ENCODE measurements around the gene CYSTM1. TPM values are rescaled to one million over a fixed set of nuclear protein-coding genes. Genes with fewer than 3 reads are reported as not detected.

Gene CYSTM1
- total RNA-seq, 1 donor from 2014 or later: 24.9 TPM

DNA sequence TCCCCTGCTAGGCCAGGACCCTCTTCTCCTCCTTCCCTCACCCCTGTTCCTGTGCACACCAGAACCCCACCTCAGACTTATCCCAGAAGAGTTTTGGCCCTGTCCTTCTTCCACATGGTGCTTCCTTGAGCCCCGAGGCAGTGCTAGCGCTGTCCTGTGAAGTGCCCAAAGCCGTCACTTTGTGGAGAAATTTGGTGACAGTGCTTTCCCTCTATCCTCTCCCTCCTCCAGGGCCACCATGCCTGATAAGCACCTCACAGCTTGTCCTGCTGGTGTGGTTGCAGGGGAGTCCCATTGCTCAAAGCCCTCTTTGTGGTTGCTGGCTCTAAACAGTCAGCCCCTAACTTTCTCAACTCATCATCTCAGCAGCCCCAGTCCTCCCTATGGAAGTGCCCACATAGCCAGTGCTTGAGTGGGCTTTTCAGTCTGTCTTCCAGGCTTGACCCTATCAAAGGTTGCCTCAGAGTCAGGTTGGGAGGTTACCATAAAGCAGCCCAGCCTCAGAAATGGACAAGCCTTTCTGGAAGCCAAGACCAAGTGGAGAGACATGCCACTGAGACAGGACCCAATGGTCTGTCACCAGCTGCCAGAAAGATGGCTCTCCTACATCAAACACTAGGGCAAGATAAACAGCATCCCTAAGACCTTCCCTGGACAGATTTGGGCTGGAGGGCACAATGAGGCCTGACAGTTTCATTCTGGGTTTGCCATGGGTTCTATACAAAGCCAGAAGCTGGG lies 31.3 kb upstream of the CYSTM1 start:
- DNase-seq (ENCODE audit: low spot score): no peak
- Mint-ChIP-seq H3K27ac (ENCODE audit: unreplicated experiment) (no peak overlapping the region), H3K36me3 (ENCODE audit: low read depth) (no peaks in the 10 kb centered on the region), H3K4me1 (ENCODE audit: low read depth) (peaks cover 16% of the 10 kb centered on the region), H3K9me3 (ENCODE audit: low read depth) (peaks cover 3% of the 10 kb centered on the region), H3K4me3 (ENCODE audit: unreplicated experiment) (no peak overlapping the region), H3K27me3 (ENCODE audit: low read depth) (peaks cover 17% of the 10 kb centered on the region)
- TF ChIP-seq, protein P1, sequence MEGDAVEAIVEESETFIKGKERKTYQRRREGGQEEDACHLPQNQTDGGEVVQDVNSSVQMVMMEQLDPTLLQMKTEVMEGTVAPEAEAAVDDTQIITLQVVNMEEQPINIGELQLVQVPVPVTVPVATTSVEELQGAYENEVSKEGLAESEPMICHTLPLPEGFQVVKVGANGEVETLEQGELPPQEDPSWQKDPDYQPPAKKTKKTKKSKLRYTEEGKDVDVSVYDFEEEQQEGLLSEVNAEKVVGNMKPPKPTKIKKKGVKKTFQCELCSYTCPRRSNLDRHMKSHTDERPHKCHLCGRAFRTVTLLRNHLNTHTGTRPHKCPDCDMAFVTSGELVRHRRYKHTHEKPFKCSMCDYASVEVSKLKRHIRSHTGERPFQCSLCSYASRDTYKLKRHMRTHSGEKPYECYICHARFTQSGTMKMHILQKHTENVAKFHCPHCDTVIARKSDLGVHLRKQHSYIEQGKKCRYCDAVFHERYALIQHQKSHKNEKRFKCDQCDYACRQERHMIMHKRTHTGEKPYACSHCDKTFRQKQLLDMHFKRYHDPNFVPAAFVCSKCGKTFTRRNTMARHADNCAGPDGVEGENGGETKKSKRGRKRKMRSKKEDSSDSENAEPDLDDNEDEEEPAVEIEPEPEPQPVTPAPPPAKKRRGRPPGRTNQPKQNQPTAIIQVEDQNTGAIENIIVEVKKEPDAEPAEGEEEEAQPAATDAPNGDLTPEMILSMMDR (IDR thresholded peaks at IDR 0.05): no peak

DNA sequence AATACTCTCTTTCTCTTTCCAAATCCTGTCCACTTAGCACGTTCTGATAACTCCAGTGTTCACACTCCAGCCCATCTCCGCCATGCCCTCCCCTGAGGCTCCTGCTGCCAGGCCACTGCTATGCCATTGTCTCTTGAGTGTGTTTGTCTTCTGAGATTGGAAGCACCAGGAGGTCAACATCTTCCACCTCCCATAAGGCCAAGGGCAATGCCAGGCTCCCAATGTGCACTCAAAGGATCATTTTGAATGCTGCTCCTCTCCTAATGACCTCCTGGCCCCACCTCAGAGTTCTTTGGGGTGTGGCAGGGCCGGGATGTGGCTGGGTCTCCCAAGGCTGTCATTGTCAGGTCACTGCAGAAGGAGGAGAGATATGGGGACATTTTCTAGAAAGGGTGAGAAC lies 29.7 kb upstream of the CYSTM1 start:
- Mint-ChIP-seq H3K9me3 (ENCODE audit: low read depth) (no peaks in the 10 kb centered on the region), H3K36me3 (ENCODE audit: low read depth) (no peaks in the 10 kb centered on the region), H3K27me3 (ENCODE audit: low read depth) (peaks cover 17% of the 10 kb centered on the region), H3K4me1 (ENCODE audit: low read depth) (peaks cover 16% of the 10 kb centered on the region), H3K27ac (ENCODE audit: unreplicated experiment) (no peak overlapping the region), H3K4me3 (ENCODE audit: unreplicated experiment) (no peak overlapping the region)
- TF ChIP-seq, protein P1 (IDR thresholded peaks at IDR 0.05): no peak
- DNase-seq (ENCODE audit: low spot score): no peak

DNA sequence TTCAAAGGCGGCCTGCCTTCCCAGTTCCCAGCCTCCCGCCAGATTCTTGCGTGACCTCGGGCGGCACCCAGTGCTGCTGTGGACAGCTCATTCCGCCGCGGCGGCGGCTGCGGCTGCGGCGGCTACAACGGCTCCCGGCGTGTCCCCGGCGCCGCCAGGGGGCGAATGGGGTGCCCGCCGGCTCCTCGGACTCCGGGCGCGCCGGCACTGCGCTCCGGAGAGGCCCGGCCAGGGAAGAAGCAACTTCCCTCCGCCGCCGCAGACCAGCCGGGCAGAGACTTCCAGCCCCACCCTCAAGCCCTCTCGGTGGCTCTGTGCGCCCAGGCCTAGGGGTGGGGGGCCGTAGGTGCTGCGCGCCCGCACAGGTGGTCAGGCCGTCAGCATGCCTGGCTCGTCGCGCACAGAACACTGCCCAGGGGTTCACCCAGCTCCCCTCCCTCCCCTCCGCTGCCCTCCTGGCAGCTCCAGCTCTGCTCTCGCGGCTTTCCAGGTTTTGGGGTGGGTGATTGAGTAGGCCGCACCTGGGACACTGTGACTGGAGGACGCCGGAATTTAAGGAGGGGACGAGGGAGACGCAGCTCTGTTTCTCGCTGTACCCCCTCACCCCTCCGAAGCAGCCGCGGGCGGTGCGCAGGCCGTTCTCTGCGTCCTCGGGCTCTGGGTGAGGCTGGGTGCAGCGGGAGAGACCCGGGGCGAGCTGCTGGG lies 29.0 kb upstream of the CYSTM1 start:
- H3K27ac Mint-ChIP-seq (ENCODE audit: unreplicated experiment): no peak overlapping the region
- H3K4me3 Mint-ChIP-seq (ENCODE audit: unreplicated experiment): peak overlapping the region; percentile 58
- DNase-seq (ENCODE audit: low spot score): no peak
- H3K9me3 Mint-ChIP-seq (ENCODE audit: low read depth): no peaks in the 10 kb centered on the region
- peaks cover 17% of the 10 kb centered on the region for H3K27me3 Mint-ChIP-seq (ENCODE audit: low read depth)
- H3K36me3 Mint-ChIP-seq (ENCODE audit: low read depth): no peaks in the 10 kb centered on the region
- TF ChIP-seq, protein P1 (IDR thresholded peaks at IDR 0.05): peak; percentile 85
- peaks cover 16% of the 10 kb centered on the region for H3K4me1 Mint-ChIP-seq (ENCODE audit: low read depth)

DNA sequence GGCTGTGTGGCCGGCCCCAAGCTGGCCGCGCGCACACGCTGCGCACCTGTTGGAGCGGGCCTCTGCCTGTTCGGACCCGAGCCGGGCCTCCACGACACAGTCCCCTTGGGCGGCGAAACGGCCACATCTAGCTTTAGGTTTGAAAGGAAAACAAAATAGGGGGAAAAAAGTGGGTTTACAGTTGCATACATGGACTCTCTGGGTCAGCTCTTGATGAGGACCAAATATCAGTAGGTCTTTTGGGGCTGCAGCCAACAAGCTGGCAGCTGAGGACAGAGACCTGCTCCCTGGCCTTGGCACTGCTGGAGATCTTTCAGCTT lies 28.5 kb upstream of the CYSTM1 start:
- DNase-seq (ENCODE audit: low spot score): no peak
- TF ChIP-seq, protein P1 (IDR thresholded peaks at IDR 0.05): no peak
- H3K4me1 Mint-ChIP-seq (ENCODE audit: low read depth): peaks cover 16% of the 10 kb centered on the region
- peaks cover 17% of the 10 kb centered on the region for H3K27me3 Mint-ChIP-seq (ENCODE audit: low read depth)
- no peaks in the 10 kb centered on the region for H3K9me3 Mint-ChIP-seq (ENCODE audit: low read depth)
- H3K36me3 Mint-ChIP-seq (ENCODE audit: low read depth): no peaks in the 10 kb centered on the region
- H3K4me3 Mint-ChIP-seq (ENCODE audit: unreplicated experiment): peak overlapping the region; percentile 38
- no peak overlapping the region for H3K27ac Mint-ChIP-seq (ENCODE audit: unreplicated experiment)

DNA sequence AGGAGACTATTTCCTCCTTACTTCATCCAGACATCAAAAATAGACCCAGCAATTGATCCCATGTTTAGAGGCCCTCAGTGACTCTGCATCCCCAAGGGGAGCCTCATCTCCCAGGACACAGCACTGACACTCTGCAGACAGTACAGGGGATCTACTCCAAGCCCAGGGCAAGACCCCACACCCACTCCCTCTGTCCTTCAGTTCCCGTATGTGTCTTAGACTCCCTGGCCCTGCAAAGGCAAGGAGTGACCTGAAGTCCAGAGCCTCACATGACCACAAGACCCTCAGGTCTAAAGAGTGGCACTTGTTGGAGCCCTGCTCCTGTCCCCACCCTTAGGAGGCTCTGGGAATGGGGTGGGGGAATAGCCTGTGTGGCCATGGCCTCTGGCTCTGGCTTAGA lies 27.5 kb upstream of the CYSTM1 start:
- Mint-ChIP-seq H3K36me3 (ENCODE audit: low read depth) (no peaks in the 10 kb centered on the region), H3K4me1 (ENCODE audit: low read depth) (peaks cover 16% of the 10 kb centered on the region), H3K9me3 (ENCODE audit: low read depth) (no peaks in the 10 kb centered on the region), H3K27me3 (ENCODE audit: low read depth) (peaks cover 20% of the 10 kb centered on the region), H3K27ac (ENCODE audit: unreplicated experiment) (no peak overlapping the region), H3K4me3 (ENCODE audit: unreplicated experiment) (no peak overlapping the region)
- TF ChIP-seq, protein P1 (IDR thresholded peaks at IDR 0.05): no peak
- DNase-seq (ENCODE audit: low spot score): no peak
